Activated CD8-positive, alpha-beta T cell treated with anti-CD3 and anti-CD28 coated beads for 36 hours (primary cell): ENCODE data around the gene DMKN. TPM values are rescaled to one million over a fixed set of nuclear protein-coding genes. Genes with fewer than 3 reads are reported as not detected.

Experiments used
- ATAC-seq: fragments of 200-7000 bp; cut with Tn5 transposase; one replicate; pipeline ENCODE4 v1.10.0; 2021; ENCODE audit warnings: mild to moderate bottlenecking, moderate library complexity
- CTCF ChIA-PET: fragments of 350-600 bp; sonication (Branson Sonifier 250); formaldehyde crosslinking; loops from one replicate; lab custom pipeline; 2021; ENCODE audit warnings: antibody characterized with exemption; lab: Charles Lee
- POLR2A ChIA-PET: fragments of 350-600 bp; sonication (Branson Sonifier 250); formaldehyde crosslinking; loops from one replicate; lab custom pipeline; 2021; ENCODE audit warnings: antibody characterized with exemption; lab: Charles Lee
- DNase-seq: peaks from one replicate; pipeline ENCODE4 v3.0.0-alpha.2; 2020
- H3K27ac Mint-ChIP-seq: one replicate; pipeline ENCODE4 v1.8.0; 2021; ENCODE audit warnings: mild to moderate bottlenecking, mixed read lengths
- H3K27me3 Mint-ChIP-seq: one replicate; pipeline ENCODE4 v1.8.0; 2021; ENCODE audit warnings: mixed read lengths
- H3K36me3 Mint-ChIP-seq: one replicate; pipeline ENCODE4 v1.8.0; 2021; ENCODE audit warnings: low read depth, mixed read lengths
- H3K4me1 Mint-ChIP-seq: one replicate; pipeline ENCODE4 v1.8.0; 2021; ENCODE audit warnings: low read depth, mixed read lengths
- H3K4me3 Mint-ChIP-seq: one replicate; pipeline ENCODE4 v1.8.0; 2021; ENCODE audit warnings: mild to moderate bottlenecking, moderate library complexity, mixed read lengths
- H3K9me3 Mint-ChIP-seq: one replicate; pipeline ENCODE4 v1.8.0; 2021; ENCODE audit warnings: mixed read lengths
- intact Hi-C: fragments of 100-400 bp; cut with micrococcal nuclease; formaldehyde crosslinking; loops from one replicate; pipeline ENCODE4 v1.10.0; 2022
- total RNA-seq, 2 experiments: library from RNA; stranded (reverse); gene quantifications; one replicate each; pipeline ENCODE4 v1.2.3, GENCODE V29; 2021
- TF ChIP-seq, protein P1 (sequence below): fragments of 200-600 bp; IDR thresholded peaks from one replicate; pipeline ENCODE4 v1.8.0; 2022; ENCODE audit warnings: antibody characterized with exemption, mild to moderate bottlenecking

The DMKN gene
- total RNA-seq, 2 experiments from 2014 or later, result 0.68 to 1.1 TPM

DNA sequence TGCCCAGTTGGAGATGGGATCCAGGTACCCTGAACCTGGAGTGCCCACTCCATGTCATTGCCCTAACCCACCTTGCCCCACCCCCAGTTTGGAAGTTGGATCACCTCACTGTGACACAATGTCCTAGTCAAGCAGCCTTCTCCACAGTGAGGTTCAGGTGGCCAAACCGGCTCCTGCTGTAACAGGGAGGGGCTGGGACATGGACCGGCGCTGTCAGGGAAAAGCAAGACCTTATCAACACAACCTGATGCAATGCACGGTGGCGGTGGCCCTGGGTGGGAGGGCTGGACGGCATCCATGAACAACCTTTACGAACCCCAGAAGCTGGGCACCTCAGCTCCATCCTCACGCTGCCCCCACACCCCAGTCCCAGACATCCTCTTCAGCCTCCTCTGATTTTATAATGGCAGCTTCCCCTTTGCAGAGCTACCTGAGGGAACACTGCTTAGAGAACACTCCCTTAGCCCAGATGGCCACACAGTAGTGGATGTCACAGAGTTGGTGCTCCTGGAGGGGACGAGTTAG is 21.6 kb downstream of the DMKN start:
- Mint-ChIP-seq H3K27ac (no peak overlapping the region), H3K4me1 (peaks cover 15% of the 10 kb centered on the region), H3K9me3 (no peaks in the 10 kb centered on the region), H3K4me3 (no peak overlapping the region), H3K27me3 (peaks cover 16% of the 10 kb centered on the region), H3K36me3 (no peaks in the 10 kb centered on the region)
- DNase-seq (no peak), ATAC-seq (no peak)
- TF ChIP-seq, protein P1, sequence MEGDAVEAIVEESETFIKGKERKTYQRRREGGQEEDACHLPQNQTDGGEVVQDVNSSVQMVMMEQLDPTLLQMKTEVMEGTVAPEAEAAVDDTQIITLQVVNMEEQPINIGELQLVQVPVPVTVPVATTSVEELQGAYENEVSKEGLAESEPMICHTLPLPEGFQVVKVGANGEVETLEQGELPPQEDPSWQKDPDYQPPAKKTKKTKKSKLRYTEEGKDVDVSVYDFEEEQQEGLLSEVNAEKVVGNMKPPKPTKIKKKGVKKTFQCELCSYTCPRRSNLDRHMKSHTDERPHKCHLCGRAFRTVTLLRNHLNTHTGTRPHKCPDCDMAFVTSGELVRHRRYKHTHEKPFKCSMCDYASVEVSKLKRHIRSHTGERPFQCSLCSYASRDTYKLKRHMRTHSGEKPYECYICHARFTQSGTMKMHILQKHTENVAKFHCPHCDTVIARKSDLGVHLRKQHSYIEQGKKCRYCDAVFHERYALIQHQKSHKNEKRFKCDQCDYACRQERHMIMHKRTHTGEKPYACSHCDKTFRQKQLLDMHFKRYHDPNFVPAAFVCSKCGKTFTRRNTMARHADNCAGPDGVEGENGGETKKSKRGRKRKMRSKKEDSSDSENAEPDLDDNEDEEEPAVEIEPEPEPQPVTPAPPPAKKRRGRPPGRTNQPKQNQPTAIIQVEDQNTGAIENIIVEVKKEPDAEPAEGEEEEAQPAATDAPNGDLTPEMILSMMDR, result no peak
- POLR2A ChIA-PET, result interaction anchor here (1.1 kb wide), 1 partner anchor 16 kb away, joined by 3 read pairs; no protein-coding TSS in a partner anchor
- CTCF ChIA-PET, result interaction anchor here (1.6 to 2.0 kb wide), 3 partner anchors 18 to 101 kb away, joined by 5 to 11 read pairs (median 5); no protein-coding TSS in a partner anchor
- intact Hi-C loops, result no loop called here

DNA sequence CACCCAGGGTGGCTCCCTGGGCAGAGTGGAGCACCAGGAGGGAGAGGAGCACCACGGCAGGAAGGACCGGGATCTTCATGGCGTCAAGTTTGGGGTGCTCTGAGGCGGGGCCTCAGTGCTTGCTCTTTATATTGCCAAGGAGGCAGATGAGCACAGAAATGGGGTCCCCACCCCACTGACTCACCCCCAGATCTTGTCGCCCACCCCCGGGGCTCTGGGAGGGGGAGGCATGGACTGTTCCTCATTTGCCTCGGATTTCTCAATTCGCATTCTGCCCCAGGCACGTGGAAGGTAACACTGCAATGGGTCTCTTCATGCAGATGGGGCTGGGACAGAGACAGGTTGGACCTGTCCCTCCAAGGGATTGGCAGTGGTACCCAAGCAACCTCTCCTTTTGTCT is 23.1 kb downstream of the DMKN start, which contains the start of gene KRTDAP:
Gene KRTDAP, minus strand, starts transcription at position 101 of the 400 bp plus-strand sequence. Its CDS starts 22 bp downstream, at position 79.
- no peak within 1 kb of the TSS for H3K4me3 Mint-ChIP-seq
- DNase-seq (no peak), ATAC-seq (no peak)
- TF ChIP-seq, protein P1, result no peak
- H3K4me1 Mint-ChIP-seq, result peaks cover 13% of the 10 kb centered on the region
- H3K27ac Mint-ChIP-seq, result no peak within 1 kb of the TSS
- no peaks in the 10 kb centered on the region for H3K36me3 Mint-ChIP-seq
- H3K27me3 Mint-ChIP-seq, result peaks cover 16% of the 10 kb centered on the region
- ChIA-PET POLR2A (interaction anchor here (0.6 kb wide), 1 partner anchor 73 kb away, joined by 3 read pairs; no protein-coding TSS in a partner anchor), CTCF (interaction anchor here (1.3 to 2.0 kb wide), 2 partner anchors 22 to 137 kb away, joined by 3 to 5 read pairs; no protein-coding TSS in a partner anchor)
- intact Hi-C loops, result no loop called here
- H3K9me3 Mint-ChIP-seq, result no peaks in the 10 kb centered on the region

DNA sequence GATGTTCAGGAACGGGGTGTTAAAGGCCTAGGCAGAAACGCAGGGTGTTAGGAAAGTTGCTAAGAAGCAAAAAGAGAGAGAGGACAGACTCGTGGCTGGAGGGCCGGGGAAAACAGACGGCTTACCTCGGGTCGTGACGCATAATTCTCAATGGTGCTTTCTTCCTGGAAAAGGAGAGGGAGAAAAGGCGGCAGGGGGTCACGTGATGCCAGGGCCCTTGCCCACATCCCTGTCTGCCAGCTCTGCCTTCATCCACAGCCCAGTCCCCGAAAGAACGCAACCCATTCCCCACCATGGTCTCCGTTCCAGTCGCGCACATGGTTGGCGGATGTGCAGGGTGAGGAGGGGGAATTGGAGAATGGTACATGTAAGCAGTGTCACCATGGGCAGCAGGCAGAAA is 24.8 kb downstream of the DMKN start:
- ChIA-PET CTCF (no interaction called here), POLR2A (no interaction called here)
- Mint-ChIP-seq H3K9me3 (no peaks in the 10 kb centered on the region), H3K4me3 (no peak overlapping the region), H3K36me3 (no peaks in the 10 kb centered on the region), H3K4me1 (peaks cover 10% of the 10 kb centered on the region), H3K27me3 (peaks cover 16% of the 10 kb centered on the region), H3K27ac (no peak overlapping the region)
- intact Hi-C loops, result no loop called here
- TF ChIP-seq, protein P1, result no peak
- no peak for DNase-seq
- ATAC-seq, result no peak

DNA sequence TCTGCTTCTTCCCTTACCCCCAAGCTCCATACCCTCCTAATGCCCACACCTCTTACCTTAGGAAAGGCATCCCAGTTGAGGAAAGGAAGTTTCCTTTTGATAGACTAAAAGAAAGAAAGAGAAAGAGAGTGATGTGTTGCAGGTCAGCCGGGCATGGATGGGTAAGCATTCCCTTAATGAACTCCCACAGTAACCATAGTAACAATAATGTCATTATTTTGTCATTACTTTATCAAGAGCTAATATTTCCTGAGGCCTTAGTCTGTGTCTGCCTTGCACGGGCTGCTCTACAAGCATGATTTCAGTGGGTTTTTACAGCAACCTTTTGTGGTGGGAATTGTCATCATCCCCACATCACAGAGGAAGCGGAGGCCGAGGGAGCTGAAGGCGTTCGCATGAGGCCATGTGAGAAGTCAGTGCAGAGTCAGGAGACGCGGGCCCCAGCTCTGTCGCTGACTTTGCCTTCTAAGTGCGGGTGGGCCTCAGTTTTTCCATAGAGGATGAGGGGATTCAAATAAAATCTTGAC is 25.7 kb downstream of the DMKN start:
- POLR2A ChIA-PET, result interaction anchor here (1.6 kb wide), 1 partner anchor 39 kb away, joined by 3 read pairs; the partner anchor contains the start of gene FFAR2
- no peak overlapping the region for H3K4me3 Mint-ChIP-seq

More for the DNA sequence above, 25.7 kb downstream of the DMKN start:
- intact Hi-C loops, result no loop called here
- CTCF ChIA-PET, result interaction anchor here (1.0 to 4.0 kb wide), 4 partner anchors 8 to 23 kb away, joined by 3 to 29 read pairs (median 8); no protein-coding TSS in a partner anchor
- ATAC-seq (peak; percentile 60), DNase-seq (peak; percentile 45)
- TF ChIP-seq, protein P1, result no peak
- no peaks in the 10 kb centered on the region for H3K36me3 Mint-ChIP-seq
- peaks cover 13% of the 10 kb centered on the region for H3K27me3 Mint-ChIP-seq
- no peak overlapping the region for H3K27ac Mint-ChIP-seq
- H3K4me1 Mint-ChIP-seq, result peaks cover 10% of the 10 kb centered on the region
- H3K9me3 Mint-ChIP-seq, result no peaks in the 10 kb centered on the region
